Ovary (tissue), 3 donors: Measurements from ENCODE around the gene C1orf146.

Experiments used
- CTCF ChIP-seq, 3 donors: fragments of 450-650 bp in 2 of 3; fragments of 200-600 bp in 1 of 3; IDR thresholded peaks; one replicate each; pipeline versions ENCODE4 v1.5.1 to v1.8.0; 2016 to 2022; ENCODE audit warnings: antibody characterized with exemption in 3 of 3, mild to moderate bottlenecking in 1 of 3
- EP300 ChIP-seq: sonication (generic); formaldehyde crosslinking; IDR thresholded peaks from one replicate; pipeline ENCODE4 v1.6.1; 2017; ENCODE audit warnings: antibody characterized with exemption
- POLR2A ChIP-seq: fragments of 450-650 bp; IDR thresholded peaks from one replicate; pipeline ENCODE4 v1.6.1; 2017; ENCODE audit warnings: antibody characterized with exemption, mild to moderate bottlenecking, moderate library complexity
- donor health status: DM: no; HTN: no; CAD: no.

GRCh38 chr1:92188436-92189255, 29.1 kb upstream of the C1orf146 start:
- no peak for TF ChIP-seq CTCF (IDR thresholded peaks at IDR 0.05)
- no peak for TF ChIP-seq EP300
- TF ChIP-seq POLR2A: no peak
